ENCODE measurements around the gene HEY2.
"Not testable (repeated sequence)": the region's sequence is repeated elsewhere in the genome, so short reads cannot be mapped to it uniquely, and the experiment has no call there.

HEY2 gene

DNA sequence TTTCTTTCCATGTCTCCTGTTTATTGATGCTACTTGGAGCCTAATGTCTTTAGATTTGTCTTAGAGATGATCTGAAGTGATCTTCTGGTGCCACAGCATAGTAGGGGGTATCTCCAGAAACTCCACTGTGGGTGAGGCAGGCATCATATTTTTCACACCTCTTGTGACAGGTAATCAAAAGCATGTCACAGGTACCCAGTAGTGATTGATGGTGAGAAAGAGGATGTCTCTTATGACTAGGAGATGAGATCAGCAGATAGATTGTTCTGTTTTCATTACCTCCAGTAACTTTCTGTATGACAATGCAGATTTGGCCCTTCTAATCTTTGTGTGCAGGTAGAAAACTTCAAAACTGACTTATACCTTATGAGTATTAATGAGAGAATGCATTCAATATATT is 54.8 kb downstream of the HEY2 start:
- Histone ChIP-seq H3K4me1 (ENCODE audit: insufficient read depth, low read length, poor library complexity, severe bottlenecking) (peaks cover 69% of the 10 kb centered on the region), H3K27me3 (ENCODE audit: insufficient read depth, low read length, poor library complexity, severe bottlenecking) (no peaks in the 10 kb centered on the region), H3K79me2 (ENCODE audit: insufficient read depth, low read length) (peaks cover 60% of the 10 kb centered on the region; the same call in 1 of the 2 replicates), H3K4me3 (ENCODE audit: low read length, poor library complexity, severe bottlenecking) (no peak overlapping the region), H4K20me1 (ENCODE audit: insufficient read depth, low read length, poor library complexity, severe bottlenecking) (no peaks in the 10 kb centered on the region), H2AFZ (ENCODE audit: low read length) (no peak overlapping the region), H3K36me3 (ENCODE audit: insufficient read depth, low read length) (no peaks in the 10 kb centered on the region), H3K4me2 (ENCODE audit: low read depth, low read length, poor library complexity, severe bottlenecking) (peak overlapping the region; percentile 77), H3K9me2 (replicated peaks; ENCODE audit: low read depth, low read length) (no peaks in the 10 kb centered on the region), H3K9me3 (ENCODE audit: insufficient read depth, low read depth, low read length) (no peaks in the 10 kb centered on the region), H3F3A (ENCODE audit: low read depth) (peaks cover 6% of the 10 kb centered on the region; the same call in 1 of the 2 replicates), H3K9ac (ENCODE audit: low read depth, low read length, poor library complexity, severe bottlenecking) (no peak overlapping the region)
- TF ChIP-seq CTCF (conservative IDR thresholded peaks at IDR 0.05; ENCODE audit: low read length) (no peak), EZH2phosphoT487 (IDR thresholded peaks at IDR 0.05; ENCODE audit: borderline replicate concordance) (no peak)

GRCh38 chr6:125804866-125805425 is 55.5 kb downstream of the HEY2 start:
- Histone ChIP-seq H3K4me2 (ENCODE audit: low read depth, low read length, poor library complexity, severe bottlenecking) (peak overlapping the region; percentile 51), H3K79me2 (ENCODE audit: insufficient read depth, low read length) (peaks cover 62% of the 10 kb centered on the region), H3K4me1 (ENCODE audit: insufficient read depth, low read length, poor library complexity, severe bottlenecking) (peaks cover 75% of the 10 kb centered on the region)
- H3K9me2 ChIP-seq (replicated peaks; ENCODE audit: low read depth, low read length); H3K9ac ChIP-seq (ENCODE audit: low read depth, low read length, poor library complexity, severe bottlenecking); H3K4me3 ChIP-seq (ENCODE audit: low read length, poor library complexity, severe bottlenecking); H3K36me3 ChIP-seq (ENCODE audit: insufficient read depth, low read length); H3F3A ChIP-seq (ENCODE audit: low read depth); H2AFZ ChIP-seq (ENCODE audit: low read length); H3K9me3 ChIP-seq (ENCODE audit: insufficient read depth, low read depth, low read length); H3K27me3 ChIP-seq (ENCODE audit: insufficient read depth, low read length, poor library complexity, severe bottlenecking); H4K20me1 ChIP-seq (ENCODE audit: insufficient read depth, low read length, poor library complexity, severe bottlenecking): not testable (repeated sequence)

DNA sequence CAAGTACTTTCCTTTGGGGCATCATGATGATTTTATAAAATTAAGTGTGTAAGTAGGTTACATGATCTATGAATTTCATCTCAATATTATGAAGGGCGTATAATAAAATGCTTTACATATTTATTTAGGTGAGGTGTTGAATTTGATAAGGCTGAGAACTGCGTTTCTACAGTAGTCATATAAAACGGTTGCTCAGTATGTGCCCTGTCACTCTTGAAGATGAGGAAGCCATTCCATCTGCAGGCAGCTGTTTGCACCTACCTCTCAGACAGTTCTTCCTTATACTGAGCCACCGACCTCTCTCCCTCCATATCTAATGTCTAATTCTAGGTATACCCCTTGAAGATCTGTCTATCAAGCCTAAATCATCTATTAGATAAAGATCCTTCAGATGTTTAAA is 57.4 kb downstream of the HEY2 start:
- Histone ChIP-seq H3K9me3 (ENCODE audit: insufficient read depth, low read depth, low read length) (no peaks in the 10 kb centered on the region), H3K9ac (ENCODE audit: low read depth, low read length, poor library complexity, severe bottlenecking) (no peak overlapping the region), H3K4me1 (ENCODE audit: insufficient read depth, low read length, poor library complexity, severe bottlenecking) (peaks cover 90% of the 10 kb centered on the region), H3F3A (ENCODE audit: low read depth) (peaks cover 6% of the 10 kb centered on the region; the same call in 1 of the 2 replicates), H3K9me2 (replicated peaks; ENCODE audit: low read depth, low read length) (no peaks in the 10 kb centered on the region), H3K36me3 (ENCODE audit: insufficient read depth, low read length) (no peaks in the 10 kb centered on the region), H3K4me2 (ENCODE audit: low read depth, low read length, poor library complexity, severe bottlenecking) (peak overlapping the region; percentile 2), H2AFZ (ENCODE audit: low read length) (no peak overlapping the region), H3K79me2 (ENCODE audit: insufficient read depth, low read length) (peaks cover 61% of the 10 kb centered on the region), H3K27me3 (ENCODE audit: insufficient read depth, low read length, poor library complexity, severe bottlenecking) (no peaks in the 10 kb centered on the region), H3K4me3 (ENCODE audit: low read length, poor library complexity, severe bottlenecking) (no peak overlapping the region), H4K20me1 (ENCODE audit: insufficient read depth, low read length, poor library complexity, severe bottlenecking) (no peaks in the 10 kb centered on the region)
- TF ChIP-seq EZH2phosphoT487 (IDR thresholded peaks at IDR 0.05; ENCODE audit: borderline replicate concordance), result no peak

DNA sequence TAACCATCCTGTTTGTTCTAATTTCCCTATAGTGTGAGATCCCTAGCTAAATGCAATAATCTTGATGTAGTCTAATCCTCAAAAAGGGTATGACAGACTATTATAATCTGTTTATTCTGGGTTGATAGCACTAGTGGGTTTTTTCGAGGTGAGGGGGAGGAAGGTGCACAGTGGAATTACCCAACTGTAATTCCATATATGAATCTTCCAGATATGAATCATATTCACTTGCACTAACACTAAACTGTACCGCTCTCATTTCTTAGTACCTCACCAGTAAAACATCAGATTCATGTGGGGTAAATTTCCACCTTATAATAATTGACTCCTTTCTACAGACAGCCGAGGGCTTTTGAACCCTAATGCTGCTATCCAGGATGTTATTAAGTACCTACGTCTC is 57.9 kb downstream of the HEY2 start:
- H3K4me1 ChIP-seq (ENCODE audit: insufficient read depth, low read length, poor library complexity, severe bottlenecking), result peaks cover 90% of the 10 kb centered on the region
- H3K9me3 ChIP-seq (ENCODE audit: insufficient read depth, low read depth, low read length), result no peaks in the 10 kb centered on the region
- H3K36me3 ChIP-seq (ENCODE audit: insufficient read depth, low read length), result no peaks in the 10 kb centered on the region
- no peaks in the 10 kb centered on the region for H3K27me3 ChIP-seq (ENCODE audit: insufficient read depth, low read length, poor library complexity, severe bottlenecking)
- no peak overlapping the region for H3K9ac ChIP-seq (ENCODE audit: low read depth, low read length, poor library complexity, severe bottlenecking)
- no peak for TF ChIP-seq CTCF (conservative IDR thresholded peaks at IDR 0.05; ENCODE audit: low read length)
- no peaks in the 10 kb centered on the region for H3K9me2 ChIP-seq (replicated peaks; ENCODE audit: low read depth, low read length)
- peaks cover 61% of the 10 kb centered on the region for H3K79me2 ChIP-seq (ENCODE audit: insufficient read depth, low read length)
- H3K4me3 ChIP-seq (ENCODE audit: low read length, poor library complexity, severe bottlenecking), result no peak overlapping the region
- no peak overlapping the region for H3K4me2 ChIP-seq (ENCODE audit: low read depth, low read length, poor library complexity, severe bottlenecking)
- no peaks in the 10 kb centered on the region for H4K20me1 ChIP-seq (ENCODE audit: insufficient read depth, low read length, poor library complexity, severe bottlenecking)
- H3F3A ChIP-seq (ENCODE audit: low read depth), result peaks cover 6% of the 10 kb centered on the region; the same call in 1 of the 2 replicates
- H2AFZ ChIP-seq (ENCODE audit: low read length), result no peak overlapping the region

Measured in Loucy (cell line).